ENCODE measurements around the gene KSR2. TPM values are rescaled to one million over a fixed set of nuclear protein-coding genes. Genes with fewer than 3 reads are reported as not detected.

KSR2 gene
- total RNA-seq, 1 experiment from 2014 or later = 0.15 TPM

GRCh38 chr12:117970334-117970733 is 1.5 kb upstream of the KSR2 start:
- ATAC-seq (no peak), DNase-seq (ENCODE audit: low read depth, low spot score) (no peak)
- H3K36me3 ChIP-seq (ENCODE audit: control insufficient read depth, insufficient read depth, low read length) = no peaks in the 10 kb centered on the region; the same call in 1 of the 2 replicates
- intact Hi-C loops (cut with micrococcal nuclease; ENCODE audit: unreplicated experiment) (no loop called here), in situ Hi-C loops (cut with HindIII; ENCODE audit: low pct_unique_long_range_greater_than_20kb, low sequenced_read_pairs) (no loop called here)
- H3K9me3 ChIP-seq (ENCODE audit: control insufficient read depth, insufficient read depth, low read depth, low read length) = 0 out of 2 replicates have a peak, but pooled peaks cover 4% of the 10 kb centered on the region
- POLR2A ChIA-PET = interaction anchor here (0.6 kb wide), 1 partner anchor 56 kb away, joined by 3 read pairs; no protein-coding TSS in a partner anchor
- TF ChIP-seq CTCF (IDR thresholded peaks at IDR 0.05) = no peak
- no peak for TF ChIP-seq POLR2AphosphoS5 (IDR thresholded peaks at IDR 0.05; ENCODE audit: low read depth, low read length)
- TF ChIP-seq SIN3A (IDR thresholded peaks at IDR 0.05; ENCODE audit: borderline replicate concordance, insufficient read depth, low read depth, low read length) = no peak
- TF ChIP-seq TCF7L2 (IDR thresholded peaks at IDR 0.05; ENCODE audit: low read depth, low read length) = no peak
- no peak for TF ChIP-seq REST (IDR thresholded peaks at IDR 0.05; ENCODE audit: insufficient read depth in 1 of 2, low read depth in 2 of 2, low read length in 1 of 2)
- peaks cover 25% of the 10 kb centered on the region for H3K27me3 ChIP-seq (ENCODE audit: control insufficient read depth, insufficient read depth, low read length)
- H3K27ac ChIP-seq (ENCODE audit: low read length) = no peak overlapping the region
- CTCF ChIA-PET = no interaction called here
- no peak overlapping the region for H3K4me3 ChIP-seq (ENCODE audit: low read depth in 2 of 2, low read length in 2 of 2)
- no TSS peak for BruUV-seq (replicated peaks)
- H3K4me1 ChIP-seq (ENCODE audit: control insufficient read depth, insufficient read depth, low read length) = no peaks in the 10 kb centered on the region

- in situ Hi-C loops (cut with HindIII; ENCODE audit: low pct_unique_long_range_greater_than_20kb, low sequenced_read_pairs) (no loop called here), intact Hi-C loops (cut with micrococcal nuclease; ENCODE audit: unreplicated experiment) (no loop called here)
- H3K27me3 ChIP-seq (ENCODE audit: control insufficient read depth, insufficient read depth, low read length) = peaks cover 28% of the 10 kb centered on the region
- no peaks in the 10 kb centered on the region for H3K4me1 ChIP-seq (ENCODE audit: control insufficient read depth, insufficient read depth, low read length)
- ChIA-PET POLR2A (no interaction called here), CTCF (no interaction called here)
- ATAC-seq (no peak; the same call in 1 of the 2 replicates), DNase-seq (ENCODE audit: low read depth, low spot score) (no peak)
- peak overlapping the region; percentile 49 to 53 for H3K4me3 ChIP-seq (ENCODE audit: low read depth in 2 of 2, low read length in 2 of 2)
- H3K27ac ChIP-seq (ENCODE audit: low read length) = no peak overlapping the region
- no peak for TF ChIP-seq POLR2AphosphoS5 (IDR thresholded peaks at IDR 0.05; ENCODE audit: low read depth, low read length)
- no peak for TF ChIP-seq REST (IDR thresholded peaks at IDR 0.05; ENCODE audit: insufficient read depth in 1 of 2, low read depth in 2 of 2, low read length in 1 of 2)
- TF ChIP-seq SIN3A (IDR thresholded peaks at IDR 0.05; ENCODE audit: borderline replicate concordance, insufficient read depth, low read depth, low read length) = no peak
- H3K36me3 ChIP-seq (ENCODE audit: control insufficient read depth, insufficient read depth, low read length) = no peaks in the 10 kb centered on the region; the same call in 1 of the 2 replicates
- no TSS peak for BruUV-seq (replicated peaks)
- H3K9me3 ChIP-seq (ENCODE audit: control insufficient read depth, insufficient read depth, low read depth, low read length) = 0 out of 2 replicates have a peak, but pooled peaks cover 4% of the 10 kb centered on the region
These were observed 520 bp downstream of the KSR2 start for GRCh38 chr12:117968151-117968789.
